HepG2 (cell line): ENCODE results near the gene TMEM121. TPM values are rescaled to one million over a fixed set of nuclear protein-coding genes. Genes with fewer than 3 reads are reported as not detected.

Experiments
- KIAA2018 ChIP-seq: sonication (generic); formaldehyde crosslinking; IDR thresholded peaks from 2 replicates; pipeline ENCODE4 v1.5.0; 2020; ENCODE audit warnings: mild to moderate bottlenecking, missing genetic modification reagents, borderline replicate concordance
- MTA1 ChIP-seq: sonication (generic); formaldehyde crosslinking; IDR thresholded peaks from 2 replicates; pipeline ENCODE4 v1.4.0; 2020; ENCODE audit warnings: missing genetic modification reagents, mild to moderate bottlenecking, borderline replicate concordance
- NFE2L1 ChIP-seq: sonication (generic); formaldehyde crosslinking; IDR thresholded peaks from 2 replicates; pipeline ENCODE4 v1.4.0; 2020; ENCODE audit warnings: missing genetic modification reagents, mild to moderate bottlenecking, borderline replicate concordance
- REST ChIP-seq, 2 experiments: IDR thresholded peaks; 2 replicates each; pipeline ENCODE4 v1.6.1; 2011 to 2012; ENCODE audit warnings: low read length in 2 of 2, borderline replicate concordance in 1 of 2, low read depth in 1 of 2, mild to moderate bottlenecking in 1 of 2, moderate library complexity in 1 of 2
- ZBTB7B ChIP-seq: sonication (generic); formaldehyde crosslinking; IDR thresholded peaks from 2 replicates; pipeline ENCODE4 v1.4.0; 2020; ENCODE audit warnings: missing genetic modification reagents
- ZNF564 ChIP-seq: sonication (generic); formaldehyde crosslinking; IDR thresholded peaks from 2 replicates; pipeline ENCODE4 v1.8.1; 2023; ENCODE audit warnings: mild to moderate bottlenecking, missing genetic modification reagents
- ZNF614 ChIP-seq: IDR thresholded peaks from 2 replicates; pipeline ENCODE4 v1.6.1; 2018; ENCODE audit warnings: missing biosample characterization, missing genetic modification reagents, inconsistent platforms, borderline replicate concordance
- ZNF879 ChIP-seq: sonication (generic); formaldehyde crosslinking; IDR thresholded peaks from 2 replicates; pipeline ENCODE4 v1.8.1; 2023; ENCODE audit warnings: missing genetic modification reagents
- polyA plus RNA-seq, 8 experiments: library from polyadenylated mRNA; depleted of rRNA in 3 of 8; stranded (reverse) in 7 of 8; unstranded in 1 of 8; fragments of >200 nt; fragmentation: Illumina TruSeq in 4 of 8; extraction: Trizol in 4 of 8; gene quantifications; 2 replicates each; pipeline versions ENCODE4 v1.2.1 to v1.2.3, GENCODE V29; 2011 to 2016; ENCODE audit warnings: low read depth in 4 of 8, missing spikeins in 1 of 8, mixed read lengths in 1 of 8; ENCODE audit not compliant: insufficient read depth in 1 of 8
- total RNA-seq, 5 experiments: library from RNA; depleted of rRNA; stranded (reverse); fragments of >200 nt; fragmentation: Illumina TruSeq; extraction: Trizol; gene quantifications; 2 replicates each; pipeline ENCODE4 v1.2.3, GENCODE V29; 2016; ENCODE audit warnings: low read depth in 1 of 5
- TF ChIP-seq, protein P1 (sequence below): IDR thresholded peaks from 2 replicates; pipeline ENCODE4 v1.6.1; 2016; ENCODE audit warnings: low read depth, control low read depth
- TF ChIP-seq, protein P2 (sequence below): sonication (generic); formaldehyde crosslinking; IDR thresholded peaks from 2 replicates; pipeline ENCODE4 v1.4.0; 2020; ENCODE audit warnings: missing genetic modification reagents

Gene TMEM121
- total and polyA plus RNA-seq, 2 of the 13 experiments (the other 11 are each of a cell fraction or from before 2014, with no cell fraction given) = 6.6 to 19.0 TPM

- TF ChIP-seq KIAA2018 (no peak), NFE2L1 (CRISPR knock-in tag) (no peak), ZBTB7B (CRISPR knock-in tag) (peak; percentile 31; the same call in 1 of the 2 replicates), ZNF879 (0 out of 2 replicates have a peak, but pooled peaks have one; percentile 83), REST (IDR thresholded peaks at IDR 0.05; ENCODE audit: borderline replicate concordance in 1 of 2, low read depth in 1 of 2, low read length in 2 of 2) (no peak), ZNF614 (CRISPR knock-in tag) (no peak), MTA1 (CRISPR knock-in tag) (0 out of 2 replicates have a peak, but pooled peaks have one; percentile 54), ZNF564 (peak; percentile 15; the same call in 1 of the 2 replicates)
- TF ChIP-seq, protein P1, sequence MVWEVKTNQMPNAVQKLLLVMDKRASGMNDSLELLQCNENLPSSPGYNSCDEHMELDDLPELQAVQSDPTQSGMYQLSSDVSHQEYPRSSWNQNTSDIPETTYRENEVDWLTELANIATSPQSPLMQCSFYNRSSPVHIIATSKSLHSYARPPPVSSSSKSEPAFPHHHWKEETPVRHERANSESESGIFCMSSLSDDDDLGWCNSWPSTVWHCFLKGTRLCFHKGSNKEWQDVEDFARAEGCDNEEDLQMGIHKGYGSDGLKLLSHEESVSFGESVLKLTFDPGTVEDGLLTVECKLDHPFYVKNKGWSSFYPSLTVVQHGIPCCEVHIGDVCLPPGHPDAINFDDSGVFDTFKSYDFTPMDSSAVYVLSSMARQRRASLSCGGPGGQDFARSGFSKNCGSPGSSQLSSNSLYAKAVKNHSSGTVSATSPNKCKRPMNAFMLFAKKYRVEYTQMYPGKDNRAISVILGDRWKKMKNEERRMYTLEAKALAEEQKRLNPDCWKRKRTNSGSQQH (CRISPR knock-in tag) = 0 out of 2 replicates have a peak, but pooled peaks have one; percentile 64
- TF ChIP-seq, protein P2, sequence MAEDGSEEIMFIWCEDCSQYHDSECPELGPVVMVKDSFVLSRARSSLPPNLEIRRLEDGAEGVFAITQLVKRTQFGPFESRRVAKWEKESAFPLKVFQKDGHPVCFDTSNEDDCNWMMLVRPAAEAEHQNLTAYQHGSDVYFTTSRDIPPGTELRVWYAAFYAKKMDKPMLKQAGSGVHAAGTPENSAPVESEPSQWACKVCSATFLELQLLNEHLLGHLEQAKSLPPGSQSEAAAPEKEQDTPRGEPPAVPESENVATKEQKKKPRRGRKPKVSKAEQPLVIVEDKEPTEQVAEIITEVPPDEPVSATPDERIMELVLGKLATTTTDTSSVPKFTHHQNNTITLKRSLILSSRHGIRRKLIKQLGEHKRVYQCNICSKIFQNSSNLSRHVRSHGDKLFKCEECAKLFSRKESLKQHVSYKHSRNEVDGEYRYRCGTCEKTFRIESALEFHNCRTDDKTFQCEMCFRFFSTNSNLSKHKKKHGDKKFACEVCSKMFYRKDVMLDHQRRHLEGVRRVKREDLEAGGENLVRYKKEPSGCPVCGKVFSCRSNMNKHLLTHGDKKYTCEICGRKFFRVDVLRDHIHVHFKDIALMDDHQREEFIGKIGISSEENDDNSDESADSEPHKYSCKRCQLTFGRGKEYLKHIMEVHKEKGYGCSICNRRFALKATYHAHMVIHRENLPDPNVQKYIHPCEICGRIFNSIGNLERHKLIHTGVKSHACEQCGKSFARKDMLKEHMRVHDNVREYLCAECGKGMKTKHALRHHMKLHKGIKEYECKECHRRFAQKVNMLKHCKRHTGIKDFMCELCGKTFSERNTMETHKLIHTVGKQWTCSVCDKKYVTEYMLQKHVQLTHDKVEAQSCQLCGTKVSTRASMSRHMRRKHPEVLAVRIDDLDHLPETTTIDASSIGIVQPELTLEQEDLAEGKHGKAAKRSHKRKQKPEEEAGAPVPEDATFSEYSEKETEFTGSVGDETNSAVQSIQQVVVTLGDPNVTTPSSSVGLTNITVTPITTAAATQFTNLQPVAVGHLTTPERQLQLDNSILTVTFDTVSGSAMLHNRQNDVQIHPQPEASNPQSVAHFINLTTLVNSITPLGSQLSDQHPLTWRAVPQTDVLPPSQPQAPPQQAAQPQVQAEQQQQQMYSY (CRISPR knock-in tag) = peak; percentile 37; the same call in 1 of the 2 replicates
These were observed 1.6 kb downstream of the TMEM121 start (continued) for GRCh38 chr14:105527826-105528585.
